ENCODE data around the gene GHRL.

- TF ChIP-seq CTCF (IDR thresholded peaks at IDR 0.05) (no peak), POLR2A (IDR thresholded peaks at IDR 0.05) (no peak)
Measured at GRCh38 chr3:10292505-10293419, at the start of gene GHRL.

All from esophagus squamous epithelium (tissue), 4 donors.